GM12878 (cell line): Measurements from ENCODE around the gene CLEC4M. TPM values are rescaled to one million over a fixed set of nuclear protein-coding genes. Genes with fewer than 3 reads are reported as not detected.

Experiments used
- ASH2L ChIP-seq: fragments of 300-600, 200-600 bp; sonication (generic); IDR thresholded peaks from 2 replicates; pipeline ENCODE4 v1.6.1; 2017; ENCODE audit warnings: low read depth, mild to moderate bottlenecking, borderline replicate concordance
- E2F8 ChIP-seq: fragments of 450-650 bp; IDR thresholded peaks from 2 replicates; pipeline ENCODE4 v1.6.1; 2018; ENCODE audit warnings: mild to moderate bottlenecking, low read depth, moderate library complexity; ENCODE audit not compliant: partially characterized antibody
- ETV6 ChIP-seq, 2 experiments: fragments of 450-650 bp in 1 of 2; IDR thresholded peaks in 1 of 2; conservative IDR thresholded peaks in 1 of 2; 2 replicates each; pipeline ENCODE4 v1.6.1; 2014; ENCODE audit warnings: antibody characterized with exemption in 1 of 2, borderline replicate concordance in 1 of 2, low read depth in 1 of 2, mild to moderate bottlenecking in 1 of 2, moderate library complexity in 1 of 2
- KLF5 ChIP-seq: fragments of 450-650 bp; IDR thresholded peaks from 2 replicates; pipeline ENCODE4 v1.6.1; 2014; ENCODE audit warnings: mild to moderate bottlenecking; ENCODE audit not compliant: partially characterized antibody
- MLLT1 ChIP-seq: fragments of 450-650 bp; IDR thresholded peaks from 2 replicates; pipeline ENCODE4 v1.6.1; 2016; ENCODE audit warnings: mild to moderate bottlenecking
- NFXL1 ChIP-seq: fragments of 450-650 bp; IDR thresholded peaks from 2 replicates; pipeline ENCODE4 v1.6.1; 2017; ENCODE audit warnings: antibody characterized with exemption, mild to moderate bottlenecking, borderline replicate concordance
- RBBP5 ChIP-seq: fragments of 200-600 bp; sonication (generic); conservative IDR thresholded peaks from 2 replicates; pipeline ENCODE4 v1.6.1; 2016
- SKIL ChIP-seq: fragments of 450-650 bp; IDR thresholded peaks from 2 replicates; pipeline ENCODE4 v1.6.1; 2017; ENCODE audit warnings: mild to moderate bottlenecking, low read depth, inconsistent platforms; ENCODE audit not compliant: poor library complexity, severe bottlenecking
- TBL1XR1 ChIP-seq: IDR thresholded peaks from 2 replicates; pipeline ENCODE4 v1.6.1; 2012; ENCODE audit warnings: low read depth, low read length, improper control_type of control experiment
- USF1 ChIP-seq: IDR thresholded peaks from 2 replicates; pipeline ENCODE4 v1.6.1; 2011; ENCODE audit warnings: borderline replicate concordance, low read depth, mild to moderate bottlenecking, moderate library complexity, mixed read lengths, low read length; ENCODE audit not compliant: insufficient read depth; ENCODE audit errors: extremely low read length
- ZBTB11 ChIP-seq: fragments of 450-650 bp; formaldehyde crosslinking; IDR thresholded peaks from 2 replicates; pipeline ENCODE4 v1.5.0; 2022; ENCODE audit warnings: mild to moderate bottlenecking, missing genetic modification characterization
- ZNF592 ChIP-seq: fragments of 450-650 bp; IDR thresholded peaks from 2 replicates; pipeline ENCODE4 v1.6.1; 2017; ENCODE audit warnings: mild to moderate bottlenecking, moderate library complexity
- polyA plus RNA-seq, 11 experiments: library from polyadenylated mRNA; depleted of rRNA in 4 of 11; unstranded in 6 of 11; stranded (reverse) in 5 of 11; fragments of >200 nt; fragmentation: Nextera tagmentation in 4 of 11; fragmentation: Illumina TruSeq in 1 of 11; extraction: Ambion mirVana in 4 of 11; extraction: Trizol in 1 of 11; gene quantifications; 1 replicate in 1 of 11; 2 replicates in 10 of 11; pipeline versions ENCODE4 v1.2.1 to v1.2.3, GENCODE V29; 2011 to 2016; ENCODE audit warnings: inconsistent platforms in 2 of 11, missing spikeins in 2 of 11, low read depth in 1 of 11
- total RNA-seq, 4 experiments: library from RNA; depleted of rRNA in 3 of 4; stranded (reverse); fragments of >200 nt in 3 of 4; fragmentation: Illumina TruSeq in 1 of 4; extraction: Trizol in 1 of 4; gene quantifications; 2 replicates each; pipeline versions ENCODE4 v1.2.1 to v1.2.3, GENCODE V29; 2013 to 2021

The CLEC4M gene
- total and polyA plus RNA-seq, 10 of the 15 experiments (the other 5 are each of a cell fraction or from before 2014, with no cell fraction given), result 0.11 to 0.42 (median 0.25) TPM; not detected in 1

GRCh38 chr19:7795555-7796161 is 32.6 kb downstream of the CLEC4M start (continued):
- TF ChIP-seq ZNF592 (no peak), E2F8 (no peak), TBL1XR1 (no peak), RBBP5 (no peak), ZBTB11 (CRISPR knock-in tag) (no peak), ETV6 (conservative IDR thresholded peaks at IDR 0.05 in 1 of 2, IDR thresholded peaks at IDR 0.05 in 1 of 2; ENCODE audit: borderline replicate concordance in 1 of 2, low read depth in 1 of 2) (no peak), MLLT1 (no peak), NFXL1 (no peak), USF1 (no peak), KLF5 (no peak), ASH2L (no peak), SKIL (no peak)
